K562 (cell line): ENCODE measurements around the gene RGS6. TPM values are rescaled to one million over a fixed set of nuclear protein-coding genes. Genes with fewer than 3 reads are reported as not detected.

Experiments
- CEBPG ChIP-seq, 3 experiments: fragments of 200-800 bp in 1 of 3; sonication (Bioruptor generic) in 1 of 3; sonication (generic) in 1 of 3; formaldehyde crosslinking in 1 of 3; IDR thresholded peaks in 2 of 3; conservative IDR thresholded peaks in 1 of 3; 2 replicates each; pipeline versions ENCODE4 v1.6.1 to v1.8.0; 2016 to 2022; ENCODE audit warnings: missing compliant biosample characterization in 2 of 3, missing genetic modification characterization in 2 of 3, mild to moderate bottlenecking in 1 of 3, missing genetic modification reagents in 1 of 3
- CHCHD3 ChIP-seq: fragments of 250-450 bp; sonication (Bioruptor Pico); IDR thresholded peaks from 2 replicates; pipeline ENCODE4 v2.1.2; 2022; ENCODE audit warnings: mild to moderate bottlenecking
- CREM ChIP-seq: IDR thresholded peaks from 2 replicates; pipeline ENCODE4 v1.6.1; 2014; ENCODE audit warnings: antibody characterized with exemption, low read depth
- CTBP1 ChIP-seq: fragments of 450-650 bp; IDR thresholded peaks from 2 replicates; pipeline ENCODE4 v1.6.1; 2016; ENCODE audit warnings: borderline replicate concordance
- E2F6 ChIP-seq, 2 experiments: IDR thresholded peaks; 2 replicates each; pipeline ENCODE4 v1.6.1; 2011; ENCODE audit warnings: borderline replicate concordance in 1 of 2, control low read depth in 1 of 2, low read depth in 1 of 2, low read length in 1 of 2, mild to moderate bottlenecking in 1 of 2, mixed read lengths in 1 of 2, moderate library complexity in 1 of 2; ENCODE audit not compliant: insufficient read depth in 1 of 2, insufficient read length in 1 of 2, poor library complexity in 1 of 2, severe bottlenecking in 1 of 2; ENCODE audit errors: extremely low read depth in 1 of 2
- EP300 ChIP-seq: IDR thresholded peaks from 2 replicates; pipeline ENCODE4 v1.6.1; 2012; ENCODE audit warnings: low read length, improper control_type of control experiment
- ESRRA ChIP-seq: fragments of 450-650 bp; IDR thresholded peaks from 2 replicates; pipeline ENCODE4 v1.6.1; 2014; ENCODE audit warnings: low read depth, mild to moderate bottlenecking, moderate library complexity, borderline replicate concordance
- FOXJ2 ChIP-seq: fragments of 200-800 bp; sonication (Bioruptor generic); IDR thresholded peaks from 2 replicates; pipeline ENCODE4 v1.6.1; 2016; ENCODE audit warnings: missing genetic modification characterization, missing compliant biosample characterization
- FOXM1 ChIP-seq, 2 experiments: fragments of 450-650 bp in 1 of 2; sonication (generic) in 1 of 2; formaldehyde crosslinking in 1 of 2; IDR thresholded peaks; 2 replicates each; pipeline versions ENCODE4 v1.6.1 to v1.9.0; 2017 to 2022; ENCODE audit warnings: low read depth in 2 of 2, mild to moderate bottlenecking in 2 of 2, missing genetic modification reagents in 1 of 2, moderate library complexity in 1 of 2
- HMBOX1 ChIP-seq: sonication (generic); IDR thresholded peaks from 2 replicates; pipeline ENCODE4 v1.6.1; 2016
- L3MBTL2 ChIP-seq: fragments of 450-650 bp; IDR thresholded peaks from 2 replicates; pipeline ENCODE4 v1.6.1; 2016; ENCODE audit warnings: mild to moderate bottlenecking, moderate library complexity
- MTA2 ChIP-seq: fragments of 450-650 bp; IDR thresholded peaks from 2 replicates; pipeline ENCODE4 v1.6.1; 2016; ENCODE audit warnings: low read depth
- OTX1 ChIP-seq: fragments of 450-650 bp; formaldehyde crosslinking; IDR thresholded peaks from 2 replicates; pipeline ENCODE4 v1.4.0; 2022; ENCODE audit warnings: mild to moderate bottlenecking
- PKNOX1 ChIP-seq: fragments of 450-650 bp; IDR thresholded peaks from 2 replicates; pipeline ENCODE4 v1.6.1; 2016
- PML ChIP-seq: IDR thresholded peaks from 2 replicates; pipeline ENCODE4 v1.6.1; 2012; ENCODE audit warnings: low read length, inconsistent platforms
- SMARCA4 ChIP-seq: fragments of 450-650 bp; IDR thresholded peaks from 2 replicates; pipeline ENCODE4 v1.6.1; 2016
- SRSF1 ChIP-seq: fragments of 200-400 bp; formaldehyde crosslinking; IDR thresholded peaks from 2 replicates; pipeline ENCODE4 v1.6.1; 2017; ENCODE audit warnings: mild to moderate bottlenecking, low read depth, low read length, moderate library complexity
- SRSF3 ChIP-seq: fragments of 200-400 bp; formaldehyde crosslinking; IDR thresholded peaks from 2 replicates; pipeline ENCODE4 v1.6.1; 2016; ENCODE audit warnings: mild to moderate bottlenecking, low read length, moderate library complexity; ENCODE audit not compliant: insufficient read depth
- SRSF9 ChIP-seq: fragments of 200-400 bp; formaldehyde crosslinking; IDR thresholded peaks from 2 replicates; pipeline ENCODE4 v1.6.1; 2017; ENCODE audit warnings: low read depth, low read length, borderline replicate concordance
- TAL1 ChIP-seq: fragments of 450-650 bp; IDR thresholded peaks from 2 replicates; pipeline ENCODE4 v1.6.1; 2016; ENCODE audit warnings: mild to moderate bottlenecking
- TBL1XR1 ChIP-seq, 2 experiments: IDR thresholded peaks; 2 replicates each; pipeline ENCODE4 v1.6.1; 2012; ENCODE audit warnings: improper control_type of control experiment in 2 of 2, low read length in 2 of 2, mild to moderate bottlenecking in 1 of 2
- TFAP4 ChIP-seq: sonication (generic); formaldehyde crosslinking; IDR thresholded peaks from 2 replicates; pipeline ENCODE4 v1.8.0; 2022; ENCODE audit warnings: missing genetic modification reagents, mild to moderate bottlenecking, moderate library complexity, borderline replicate concordance
- ZKSCAN1 ChIP-seq: fragments of 150-350 bp; IDR thresholded peaks from 2 replicates; pipeline ENCODE4 v1.6.1; 2016; ENCODE audit warnings: low read depth, low read length
- ZNF146 ChIP-seq: IDR thresholded peaks from one replicate; pipeline ENCODE4 v1.6.1; 2018; ENCODE audit warnings: missing compliant biosample characterization; ENCODE audit not compliant: unreplicated experiment
- ZNF408 ChIP-seq: fragments of 250-450 bp; sonication (Bioruptor Pico); IDR thresholded peaks from 2 replicates; pipeline ENCODE4 v1.4.0; 2020; ENCODE audit warnings: low read depth, mild to moderate bottlenecking, moderate library complexity
- polyA plus RNA-seq, 8 experiments: library from polyadenylated mRNA; depleted of rRNA in 4 of 8; stranded (reverse) in 5 of 8; unstranded in 3 of 8; fragments of >200 nt; fragmentation: Nextera tagmentation in 2 of 8; fragmentation: Illumina TruSeq in 1 of 8; extraction: Ambion mirVana in 2 of 8; extraction: Trizol in 1 of 8; gene quantifications; 2 replicates each; pipeline versions ENCODE4 v1.2.1 to v1.2.3, GENCODE V29; 2011 to 2014; ENCODE audit warnings: inconsistent platforms in 1 of 8, missing spikeins in 1 of 8
- total RNA-seq, 7 experiments: library from RNA; depleted of rRNA in 6 of 7; stranded (reverse); fragments of >200 nt in 6 of 7; fragmentation: Illumina TruSeq in 2 of 7; extraction: Trizol in 2 of 7; gene quantifications; 2 replicates each; pipeline versions ENCODE4 v1.2.1 to v1.2.3, GENCODE V29; 2011 to 2021; ENCODE audit warnings: low replicate concordance in 1 of 7

Gene RGS6
- total and polyA plus RNA-seq, 9 of the 15 experiments (the other 6 are each of a cell fraction or from before 2014, with no cell fraction given), result not detected

- TF ChIP-seq CEBPG (CRISPR knock-in tag; IDR thresholded peaks at IDR 0.05) (no peak), CEBPG (tag; conservative IDR thresholded peaks at IDR 0.05 in 1 of 2, IDR thresholded peaks at IDR 0.05 in 1 of 2) (no peak), TBL1XR1 (IDR thresholded peaks at IDR 0.05; ENCODE audit: low read length in 2 of 2) (peak in 1 of 2 experiments; percentile 20; a peak in 1 of 4 replicates), E2F6 (IDR thresholded peaks at IDR 0.05; ENCODE audit: borderline replicate concordance in 1 of 2, extremely low read depth in 1 of 2, insufficient read depth in 1 of 2, insufficient read length in 1 of 2, low read depth in 1 of 2, low read length in 1 of 2, poor library complexity in 1 of 2, severe bottlenecking in 1 of 2) (peak in 1 of 2 experiments; percentile 22), TAL1 (peak; percentile 91), ESRRA (no peak), SRSF1 (no peak), L3MBTL2 (peak; percentile 50; the same call in 1 of the 2 replicates), ZNF146 (CRISPR knock-in tag) (no peak), TFAP4 (CRISPR knock-in tag) (peak; percentile 55; the same call in 1 of the 2 replicates), PML (0 out of 2 replicates have a peak, but pooled peaks have one; percentile 51), HMBOX1 (no peak), CHCHD3 (CRISPR knock-in tag) (no peak), ZKSCAN1 (no peak), CREM (no peak), SRSF9 (no peak), MTA2 (peak; percentile 74), SRSF3 (no peak), OTX1 (CRISPR knock-in tag) (no peak), FOXJ2 (no peak), SMARCA4 (0 out of 2 replicates have a peak, but pooled peaks have one; percentile 63), CTBP1 (peak; percentile 61; the same call in 1 of the 2 replicates), EP300 (peak; percentile 71), PKNOX1 (peak; percentile 40; the same call in 1 of the 2 replicates), ZNF408 (CRISPR knock-in tag) (no peak), FOXM1 (IDR thresholded peaks at IDR 0.05; ENCODE audit: low read depth) (peak; percentile 52; the same call in 1 of the 2 replicates), FOXM1 (CRISPR knock-in tag; IDR thresholded peaks at IDR 0.05; ENCODE audit: low read depth) (no peak)
Observed at GRCh38 chr14:72480464-72481243, 548.4 kb downstream of the RGS6 start (continued).
